Stimulated activated CD8-positive, alpha-beta memory T cell treated with anti-CD3 and anti-CD28 coated beads, Interleukin-7, amount 100 ng/mL, for 4 hours (primary cell): ENCODE data around the gene PIH1D2.
A peak's percentile ranks its signal among the peaks of the same experiment; 100 is the strongest.
"Not testable (repeated sequence)": the region's sequence is repeated elsewhere in the genome, so short reads cannot be mapped to it uniquely, and the experiment has no call there.

Experiments
- DNase-seq, 2 donors: peaks; one replicate each; pipeline ENCODE4 v3.0.0-alpha.2; 2020; ENCODE audit warnings: low read depth in 2 of 2

The PIH1D2 gene

DNA sequence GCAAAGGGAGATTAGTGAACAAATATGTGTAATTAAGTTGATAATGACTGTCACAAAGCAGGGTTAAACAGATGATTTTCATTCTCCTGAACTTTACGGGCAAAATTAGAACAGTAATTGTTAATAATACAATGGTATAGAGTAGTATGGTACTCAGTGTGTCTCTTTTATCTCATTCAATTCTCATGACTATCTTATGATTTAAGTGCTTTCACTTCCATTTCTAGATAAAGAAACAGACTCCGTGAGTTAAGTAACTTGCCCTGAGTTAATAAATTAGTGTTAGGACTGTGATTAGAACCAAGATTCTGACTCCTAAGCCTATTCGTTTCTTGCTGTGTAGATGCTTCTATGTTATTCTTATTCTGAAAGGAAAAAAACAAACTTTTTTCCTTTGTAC, 22.0 kb downstream of the PIH1D2 start:
- no peak for DNase-seq

GRCh38 chr11:112050721-112051120, 23.1 kb downstream of the PIH1D2 start:
- DNase-seq = no peak

- no peak for DNase-seq
Measured at GRCh38 chr11:112049777-112050176, 24.0 kb downstream of the PIH1D2 start.

DNA sequence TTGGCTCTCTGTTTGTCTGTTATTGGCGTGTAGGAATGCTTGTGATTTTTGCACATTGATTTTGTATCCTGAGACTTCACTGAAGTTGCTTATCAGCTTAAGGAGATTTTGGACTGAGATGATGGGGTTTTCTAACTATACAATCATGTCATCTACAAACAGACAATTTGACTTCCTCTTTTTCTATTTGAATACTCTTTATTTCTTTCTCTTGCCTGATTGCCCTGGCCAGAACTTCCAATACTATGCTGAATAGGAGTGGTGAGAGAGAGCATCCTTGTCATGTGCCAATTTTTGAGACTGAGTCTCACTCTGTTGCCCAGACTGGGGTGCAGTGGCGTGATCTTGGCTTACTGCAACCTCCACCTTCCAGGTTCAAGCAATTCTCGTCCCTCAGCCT, 25.6 kb downstream of the PIH1D2 start:
- not testable (repeated sequence) for DNase-seq

- not testable (repeated sequence) for DNase-seq
Measured at GRCh38 chr11:112046647-112047046, 27.2 kb downstream of the PIH1D2 start.

DNA sequence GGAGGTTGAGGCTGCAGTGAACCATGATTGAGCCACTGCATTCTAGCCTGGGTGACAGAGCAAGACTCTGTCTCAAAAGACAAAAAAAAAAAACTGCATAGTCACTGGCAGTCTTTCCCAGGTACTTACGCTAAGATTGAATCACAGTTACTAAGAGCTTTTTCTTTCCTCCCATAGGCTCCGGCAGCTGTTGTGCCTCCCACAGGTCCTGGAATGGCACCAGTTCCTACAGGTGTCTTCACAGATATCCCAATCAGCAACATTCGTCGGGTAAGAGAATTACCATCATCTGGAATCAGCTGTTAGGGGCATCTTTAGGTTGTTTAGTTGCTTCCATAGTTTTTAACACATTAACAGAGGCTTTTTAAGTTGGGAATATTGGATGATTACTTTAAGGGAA, 28.9 kb downstream of the PIH1D2 start:
- DNase-seq = no peak

DNA sequence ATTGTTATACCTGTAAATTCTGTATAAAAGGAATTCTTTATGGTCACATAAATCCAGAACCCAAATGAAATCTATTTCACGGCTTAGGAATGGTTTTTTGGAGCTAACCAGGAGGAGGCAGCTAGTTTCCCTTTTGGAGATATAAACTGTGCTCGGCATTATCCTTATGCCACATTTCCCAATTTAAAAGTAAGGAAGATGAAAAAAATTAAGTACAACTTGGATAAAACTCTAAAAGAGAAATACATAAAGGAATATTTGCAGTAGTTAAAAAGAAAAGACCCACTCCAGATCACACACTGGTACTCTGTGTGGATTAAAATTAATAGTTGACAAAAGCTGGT, 30.9 kb downstream of the PIH1D2 start:
- DNase-seq = no peak

- no peak for DNase-seq
Measured at GRCh38 chr11:112042161-112042960, 31.5 kb downstream of the PIH1D2 start.

DNA sequence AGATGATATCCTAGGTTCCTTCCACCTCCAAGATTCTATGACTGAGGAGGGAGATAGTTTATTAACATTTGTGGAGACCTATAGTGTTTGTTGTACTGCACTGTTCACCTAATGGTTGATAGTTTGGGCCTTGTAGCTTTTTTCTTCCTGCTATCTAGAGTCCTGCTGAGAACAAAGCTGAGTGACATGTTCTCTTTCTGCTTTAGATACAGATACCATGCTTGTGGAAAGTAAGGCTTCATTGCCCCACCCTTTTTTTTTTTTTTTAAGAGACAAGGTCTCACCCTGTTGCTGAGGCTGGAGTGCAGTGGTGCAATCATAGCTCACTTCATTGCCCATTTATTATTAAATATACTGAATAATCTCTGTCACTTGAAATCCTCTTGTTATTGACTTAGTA, 36.3 kb downstream of the PIH1D2 start:
- DNase-seq = no peak

GRCh38 chr11:112033902-112034301, 39.9 kb downstream of the PIH1D2 start:
- no peak for DNase-seq

DNA sequence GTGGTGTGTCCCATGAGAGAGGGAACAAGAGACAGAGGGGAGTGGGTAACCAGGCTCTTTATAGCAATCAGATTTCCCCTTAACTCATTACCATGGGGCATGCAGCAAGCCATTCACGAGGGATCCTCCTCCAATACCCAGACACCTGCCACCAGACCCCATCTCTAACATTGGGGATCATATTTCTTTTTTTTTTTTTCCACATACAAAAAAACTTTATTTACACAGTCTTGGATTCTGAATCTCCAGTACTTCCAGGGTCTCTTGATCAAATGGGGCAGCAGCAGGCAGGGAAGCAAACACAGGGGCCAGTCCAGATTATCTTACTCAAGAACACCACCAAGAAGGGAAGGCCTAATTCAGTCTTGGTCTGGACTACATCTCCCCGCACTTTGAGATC, 44.4 kb downstream of the PIH1D2 start:
- no peak for DNase-seq

DNA sequence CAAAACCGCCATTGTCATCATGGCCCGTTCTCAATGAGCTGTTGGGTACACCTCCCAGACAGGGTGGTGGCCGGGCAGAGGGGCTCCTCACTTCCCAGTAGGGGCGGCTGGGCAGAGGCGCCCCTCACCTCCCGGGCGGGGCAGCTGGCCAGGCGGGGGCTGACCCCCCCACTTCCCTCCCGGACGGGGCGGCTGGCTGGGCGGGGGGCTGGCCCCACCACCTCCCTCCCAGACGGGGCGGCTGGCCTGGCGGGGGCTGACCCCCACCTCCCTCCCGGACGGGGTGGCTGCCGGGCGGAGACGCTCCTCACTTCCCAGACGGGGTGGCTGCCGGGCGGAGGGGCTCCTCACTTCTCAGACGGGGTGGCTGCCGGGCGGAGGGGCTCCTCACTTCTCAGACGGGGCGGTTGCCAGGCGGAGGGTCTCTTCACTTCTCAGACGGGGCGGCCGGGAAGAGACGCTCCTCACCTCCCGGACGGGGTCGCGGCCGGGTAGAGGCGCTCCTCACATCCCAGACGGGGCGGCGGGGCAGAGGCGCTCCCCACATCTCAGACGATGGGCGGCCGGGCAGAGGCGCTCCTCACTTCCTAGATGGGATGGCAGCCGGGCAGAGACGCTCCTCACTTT, 46.9 kb downstream of the PIH1D2 start:
- not testable (repeated sequence) for DNase-seq

- DNase-seq = no peak
Measured at GRCh38 chr11:112025707-112026106, 48.1 kb downstream of the PIH1D2 start.

DNA sequence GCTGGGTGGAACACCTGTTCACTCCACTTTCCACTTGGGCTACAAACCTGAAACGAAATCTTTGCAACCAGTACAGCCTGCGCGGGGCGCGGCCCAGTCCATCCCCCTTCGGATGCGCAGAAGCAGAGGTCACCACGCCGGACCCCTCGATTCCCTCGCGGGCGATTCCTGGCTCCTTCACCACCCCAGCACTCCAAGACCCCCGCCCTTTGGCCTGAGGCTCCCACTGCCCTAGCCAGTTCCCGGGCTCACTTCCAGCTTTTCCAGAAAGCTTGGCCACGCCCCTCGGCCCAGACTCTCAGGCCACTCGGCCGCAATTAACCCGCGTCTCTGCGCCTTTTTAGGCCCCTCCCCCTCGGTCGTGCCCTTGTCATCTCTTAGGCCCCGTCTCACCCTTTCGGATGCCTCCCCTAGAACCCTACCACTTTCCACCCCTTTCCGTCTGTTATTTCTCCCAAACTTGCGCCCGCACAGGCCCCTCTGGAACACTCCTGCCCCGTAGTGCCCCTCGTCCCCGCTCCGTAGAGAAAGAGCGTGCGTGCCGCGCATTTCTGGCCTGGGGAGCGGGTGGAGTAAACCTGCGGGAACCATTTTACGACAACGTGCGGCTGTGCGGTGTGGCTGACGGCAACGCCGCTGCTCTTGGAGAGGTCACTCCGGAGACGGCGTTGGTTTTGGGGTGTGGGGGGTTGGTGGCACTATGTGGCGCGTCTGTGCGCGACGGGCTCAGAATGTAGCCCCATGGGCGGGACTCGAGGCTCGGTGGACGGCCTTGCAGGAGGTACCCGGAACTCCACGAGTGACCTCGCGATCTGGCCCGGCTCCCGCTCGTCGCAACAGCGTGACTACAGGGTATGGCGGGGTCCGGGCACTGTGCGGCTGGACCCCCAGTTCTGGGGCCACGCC, 48.8 kb downstream of the PIH1D2 start, which contains the start of gene DLAT:
Gene DLAT, plus strand, starts transcription at position 636 of the 906 bp plus-strand sequence. Its CDS starts 65 bp downstream, at position 701.
- peak; percentile 66 to 76 for DNase-seq

- DNase-seq = no peak
Measured at GRCh38 chr11:112024178-112024772, 49.5 kb downstream of the PIH1D2 start.

DNA sequence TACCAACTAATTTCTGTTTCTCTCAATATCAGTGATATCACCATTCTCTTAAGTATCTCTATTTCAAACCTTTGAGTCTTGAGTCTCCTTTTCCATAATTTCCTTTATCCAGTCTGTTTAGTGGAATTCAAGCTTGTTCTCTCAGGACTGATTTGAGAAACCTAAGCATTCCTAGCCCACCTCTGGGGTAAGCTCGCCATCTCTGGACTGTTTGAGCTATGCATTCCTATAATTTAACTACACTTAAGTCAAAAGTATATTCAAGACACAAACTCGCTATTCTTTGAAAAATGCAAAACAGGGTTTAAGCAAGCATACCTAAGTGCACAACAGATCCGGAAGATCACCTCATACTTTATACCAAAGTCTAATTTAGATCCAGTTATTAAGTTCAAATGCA, 50.7 kb downstream of the PIH1D2 start:
- DNase-seq = no peak

DNA sequence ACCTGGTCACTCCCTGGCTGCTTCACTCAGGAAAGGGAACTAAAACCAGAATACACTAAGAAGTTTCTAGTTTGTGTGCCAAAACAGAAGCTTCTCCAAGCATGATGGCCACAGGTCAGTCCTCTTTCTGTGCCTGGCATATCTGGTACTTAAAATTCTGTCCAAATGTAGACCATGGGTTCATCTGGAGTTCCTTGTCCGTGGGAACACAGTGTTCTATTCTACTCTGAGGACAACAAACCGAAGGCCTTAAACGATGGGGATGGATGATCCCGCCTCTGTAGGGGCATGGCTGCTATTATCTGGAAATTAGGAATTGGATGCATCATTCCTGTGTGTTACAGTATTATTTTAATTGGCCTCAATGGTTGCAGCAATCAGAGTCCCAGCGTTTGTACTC, 54.8 kb downstream of the PIH1D2 start:
- no peak for DNase-seq
